Activated CD4-positive, alpha-beta T cell treated with anti-CD3 and anti-CD28 coated beads, Interleukin-2, amount 50 U/mL, for 24 hours (primary cell): ENCODE results near the gene IFT81.
A peak's percentile ranks its signal among the peaks of the same experiment; 100 is the strongest.
"Not testable (repeated sequence)": the region's sequence is repeated elsewhere in the genome, so short reads cannot be mapped to it uniquely, and the experiment has no call there.

Source experiments
- DNase-seq, 2 donors: peaks; one replicate each; pipeline ENCODE4 v3.0.0-alpha.2; 2020; ENCODE audit warnings: low read depth in 1 of 2, low spot score in 1 of 2

IFT81 gene

DNA sequence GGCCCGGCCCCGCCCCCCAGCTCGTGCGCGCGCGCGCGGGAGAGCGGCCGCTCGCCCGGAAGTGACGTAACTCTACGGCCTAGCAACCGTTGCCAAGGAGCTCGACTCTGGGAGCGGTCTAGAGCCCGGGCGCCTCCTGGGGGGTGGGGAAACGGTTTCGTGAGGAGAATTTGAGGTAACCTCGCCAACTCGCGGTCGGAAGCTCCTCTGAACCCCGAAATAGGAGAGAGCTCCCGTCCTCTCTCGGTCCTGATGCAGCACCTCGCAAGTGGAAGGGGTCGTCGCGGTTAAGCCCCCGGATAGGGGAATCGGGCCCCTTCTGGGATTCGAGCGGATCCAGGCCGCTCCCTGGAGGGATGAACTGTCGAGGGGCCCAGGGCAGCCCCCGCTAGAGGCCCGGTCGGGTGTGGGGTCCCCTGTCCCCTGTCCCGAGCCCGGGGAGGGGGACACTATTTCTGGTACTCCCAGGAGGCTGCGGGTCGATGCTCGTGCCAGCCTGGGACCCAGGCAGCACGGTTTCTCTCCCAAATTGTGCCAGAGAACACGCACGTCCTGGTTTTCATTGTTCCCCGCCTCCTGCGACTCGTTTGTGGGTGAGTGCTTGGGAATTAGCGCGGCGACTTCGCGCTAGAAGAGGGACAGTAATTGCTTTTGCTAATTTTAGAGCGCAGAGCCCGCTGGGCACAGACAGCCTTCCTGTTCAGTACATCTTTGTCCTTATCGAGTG lies at the start of gene IFT81:
Gene IFT81, plus strand, starts transcription at position 89 of the 727 bp plus-strand sequence. CDS start 3,024 bp downstream, outside the sequence.
- peak; percentile 95 to 96 for DNase-seq

GRCh38 chr12:110075880-110076279 lies 48.3 kb upstream of the IFT81 start:
- DNase-seq, result no peak

DNA sequence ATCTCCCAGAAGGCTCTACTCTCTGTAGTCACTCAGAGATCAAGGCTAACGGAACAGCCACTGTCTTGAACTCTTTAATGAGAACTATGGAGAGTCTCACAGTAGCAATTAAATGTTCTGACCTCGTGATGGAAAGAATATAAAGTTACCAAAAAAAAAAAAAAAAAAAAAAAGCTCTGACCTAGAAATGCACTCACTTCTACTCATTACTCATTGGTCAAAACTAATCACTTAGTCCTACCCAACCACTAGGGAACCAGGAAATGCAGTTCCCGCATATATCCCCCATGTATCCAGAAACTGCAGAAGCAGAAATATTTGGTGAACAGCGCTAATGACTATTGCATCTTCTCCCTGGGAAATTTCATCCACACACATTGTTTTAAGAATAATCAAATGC lies 46.4 kb upstream of the IFT81 start:
- DNase-seq, result no peak

- peak; percentile 45 to 64 for DNase-seq
Measured at GRCh38 chr12:110079477-110080400, 44.4 kb upstream of the IFT81 start.

GRCh38 chr12:110080410-110080809 lies 43.7 kb upstream of the IFT81 start:
- DNase-seq, result no peak

DNA sequence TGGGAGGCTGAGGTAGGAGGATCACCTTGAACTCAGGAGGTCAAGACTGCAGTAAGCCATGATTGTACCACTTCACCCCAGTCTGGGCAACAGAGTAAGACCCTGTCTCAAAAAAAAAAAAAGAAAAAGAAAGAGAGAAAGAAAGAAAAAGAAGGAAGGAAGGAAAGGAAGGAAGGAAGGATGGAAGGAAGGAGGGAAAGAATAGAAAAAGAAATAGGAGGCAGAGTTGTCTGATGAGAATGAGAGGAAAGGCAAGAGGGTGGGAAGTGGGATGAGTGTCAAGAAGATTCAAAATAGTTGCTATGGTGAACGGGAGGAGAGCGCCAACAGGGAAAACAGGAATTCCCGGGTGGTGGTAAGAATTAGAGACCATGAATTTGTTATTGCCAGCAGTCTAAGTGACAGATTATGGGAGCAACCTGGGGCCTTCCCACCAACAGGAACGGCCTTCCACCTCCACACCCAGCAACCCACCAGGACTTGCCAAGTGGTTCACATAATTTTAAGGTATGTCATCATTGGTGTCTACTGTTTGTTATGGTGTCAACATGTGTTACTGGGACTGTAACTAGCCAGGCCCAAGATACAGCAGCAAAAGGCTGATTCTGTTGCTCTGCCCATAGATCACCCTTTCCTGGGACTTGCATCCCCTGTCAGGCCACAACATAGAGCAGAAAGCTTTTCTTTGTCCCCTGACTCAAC lies 39.7 kb upstream of the IFT81 start:
- no peak for DNase-seq

- not testable (repeated sequence) for DNase-seq
Measured at GRCh38 chr12:110088216-110088615, 35.9 kb upstream of the IFT81 start.

- no peak for DNase-seq
Measured at GRCh38 chr12:110088936-110089335, 35.2 kb upstream of the IFT81 start.

- DNase-seq, result no peak
Measured at GRCh38 chr12:110090266-110091135, 33.7 kb upstream of the IFT81 start.

GRCh38 chr12:110091136-110091711 lies 32.9 kb upstream of the IFT81 start:
- no peak for DNase-seq

GRCh38 chr12:110093631-110094311 lies 30.4 kb upstream of the IFT81 start:
- no peak for DNase-seq

GRCh38 chr12:110100315-110100970 lies 23.7 kb upstream of the IFT81 start:
- peak in 1 of 2 donors; percentile 52 for DNase-seq

- DNase-seq, result peak in 1 of 2 donors; percentile 34
Measured at GRCh38 chr12:110102255-110102654, 21.9 kb upstream of the IFT81 start.

- DNase-seq, result no peak
Measured at GRCh38 chr12:110104188-110105094, 19.7 kb upstream of the IFT81 start.

GRCh38 chr12:110105159-110105558 lies 19.0 kb upstream of the IFT81 start:
- DNase-seq, result no peak

- DNase-seq, result no peak
Measured at GRCh38 chr12:110105986-110106385, 18.2 kb upstream of the IFT81 start.

- no peak for DNase-seq
Measured at GRCh38 chr12:110107369-110108281, 16.5 kb upstream of the IFT81 start.
